Prostate gland (tissue), 2 donors: ENCODE results near the gene ASPSCR1.

Experiments used
- CTCF ChIP-seq, 4 experiments: fragments of 200-600 bp in 2 of 4; fragments of 450-650 bp in 2 of 4; sonication (generic) in 2 of 4; IDR thresholded peaks; 1 replicate in 3 of 4; 2 replicates in 1 of 4; pipeline ENCODE4 v1.5.1; 2016 to 2019; ENCODE audit warnings: antibody characterized with exemption in 4 of 4, mild to moderate bottlenecking in 2 of 4, moderate library complexity in 2 of 4
- POLR2A ChIP-seq: fragments of 450-650 bp; IDR thresholded peaks from one replicate; pipeline ENCODE4 v1.6.1; 2016; ENCODE audit warnings: antibody characterized with exemption, mild to moderate bottlenecking
- POLR2AphosphoS5 ChIP-seq: sonication (generic); formaldehyde crosslinking; IDR thresholded peaks from one replicate; pipeline ENCODE4 v1.6.1; 2017; ENCODE audit warnings: antibody characterized with exemption

GRCh38 chr17:81958633-81959342 lies 18.6 kb upstream of the ASPSCR1 start:
- TF ChIP-seq CTCF (IDR thresholded peaks at IDR 0.05) (no peak), POLR2A (no peak), POLR2AphosphoS5 (no peak)
